Parathyroid adenoma (tissue), 2 donors: ENCODE measurements around the gene CNKSR3.

Experiments used
- H2AFZ ChIP-seq: fragments of 300-600 bp; sonication (generic); one replicate; pipeline ENCODE4 v1.7.0; 2017; ENCODE audit warnings: antibody characterized with exemption, mild to moderate bottlenecking
- H3K27ac ChIP-seq: fragments of 300-600 bp; sonication (generic); one replicate; pipeline ENCODE4 v1.7.0; 2017
- H3K27me3 ChIP-seq: fragments of 300-600 bp; sonication (generic); one replicate; pipeline ENCODE4 v1.7.0; 2017; ENCODE audit warnings: low read length; ENCODE audit not compliant: control insufficient read depth, insufficient read depth
- H3K36me3 ChIP-seq: fragments of 300-600 bp; sonication (generic); one replicate; pipeline ENCODE4 v1.7.0; 2017; ENCODE audit warnings: low read length; ENCODE audit not compliant: control insufficient read depth, insufficient read depth
- H3K4me1 ChIP-seq: fragments of 300-600 bp; sonication (generic); one replicate; pipeline ENCODE4 v1.7.0; 2017; ENCODE audit warnings: control low read depth
- H3K4me2 ChIP-seq: fragments of 300-600 bp; sonication (generic); one replicate; pipeline ENCODE4 v1.7.0; 2017; ENCODE audit warnings: low read length
- H3K4me3 ChIP-seq: fragments of 300-600 bp; sonication (generic); one replicate; pipeline ENCODE4 v1.7.0; 2017; ENCODE audit warnings: low read depth, low read length
- H3K79me2 ChIP-seq: fragments of 300-600 bp; sonication (generic); one replicate; pipeline ENCODE4 v1.7.0; 2017; ENCODE audit warnings: control low read depth
- H3K9ac ChIP-seq: fragments of 300-600 bp; sonication (generic); one replicate; pipeline ENCODE4 v1.7.0; 2017; ENCODE audit warnings: mild to moderate bottlenecking
- H3K9me3 ChIP-seq: fragments of 300-600 bp; sonication (generic); one replicate; pipeline ENCODE4 v1.7.0; 2017; ENCODE audit warnings: low read length; ENCODE audit not compliant: control insufficient read depth
- CTCF ChIP-seq: fragments of 300-600 bp; sonication (generic); IDR thresholded peaks from one replicate; pipeline ENCODE4 v1.7.0; 2017; ENCODE audit warnings: antibody characterized with exemption, mild to moderate bottlenecking
- donor health status: primary hyperparathyroidism.

CNKSR3 gene

GRCh38 chr6:154435400-154435945 is 75.0 kb downstream of the CNKSR3 start:
- no peak overlapping the region for H2AFZ ChIP-seq
- H3K79me2 ChIP-seq, result no peaks in the 10 kb centered on the region
- H3K4me1 ChIP-seq, result no peaks in the 10 kb centered on the region
- no peak overlapping the region for H3K4me3 ChIP-seq
- no peak overlapping the region for H3K9ac ChIP-seq
- no peaks in the 10 kb centered on the region for H3K9me3 ChIP-seq
- no peak overlapping the region for H3K27ac ChIP-seq
- no peaks in the 10 kb centered on the region for H3K27me3 ChIP-seq
- no peak for TF ChIP-seq CTCF
- no peak overlapping the region for H3K4me2 ChIP-seq
- H3K36me3 ChIP-seq, result no peaks in the 10 kb centered on the region

GRCh38 chr6:154434662-154435061 is 75.8 kb downstream of the CNKSR3 start:
- no peak for TF ChIP-seq CTCF
- H3K9me3 ChIP-seq, result no peaks in the 10 kb centered on the region
- no peaks in the 10 kb centered on the region for H3K36me3 ChIP-seq
- no peak overlapping the region for H3K27ac ChIP-seq
- no peak overlapping the region for H3K4me3 ChIP-seq
- no peaks in the 10 kb centered on the region for H3K27me3 ChIP-seq
- H3K4me1 ChIP-seq, result no peaks in the 10 kb centered on the region
- H2AFZ ChIP-seq, result no peak overlapping the region
- H3K9ac ChIP-seq, result no peak overlapping the region
- no peaks in the 10 kb centered on the region for H3K79me2 ChIP-seq
- no peak overlapping the region for H3K4me2 ChIP-seq

- Histone ChIP-seq H3K27me3 (no peaks in the 10 kb centered on the region), H3K79me2 (no peaks in the 10 kb centered on the region), H3K9ac (no peak overlapping the region), H2AFZ (no peak overlapping the region), H3K4me2 (no peak overlapping the region), H3K4me3 (no peak overlapping the region), H3K36me3 (no peaks in the 10 kb centered on the region), H3K4me1 (no peaks in the 10 kb centered on the region), H3K27ac (no peak overlapping the region), H3K9me3 (no peaks in the 10 kb centered on the region)
- TF ChIP-seq CTCF, result no peak
Measured at GRCh38 chr6:154433477-154434241, 76.8 kb downstream of the CNKSR3 start.

- Histone ChIP-seq H3K27ac (no peak overlapping the region), H2AFZ (no peak overlapping the region), H3K79me2 (no peaks in the 10 kb centered on the region), H3K9ac (no peak overlapping the region), H3K4me3 (no peak overlapping the region), H3K9me3 (no peaks in the 10 kb centered on the region), H3K36me3 (no peaks in the 10 kb centered on the region), H3K4me2 (no peak overlapping the region), H3K4me1 (no peaks in the 10 kb centered on the region), H3K27me3 (no peaks in the 10 kb centered on the region)
- no peak for TF ChIP-seq CTCF
Measured at GRCh38 chr6:154432533-154433476, 77.7 kb downstream of the CNKSR3 start.
